Measurements from ENCODE around the gene RNASEH1.
A peak's percentile ranks its signal among the peaks of the same experiment; 100 is the strongest.

Gene RNASEH1

GRCh38 chr2:3547915-3548314 is 10.2 kb downstream of the RNASEH1 start:
- no peak for FAIRE-seq

GRCh38 chr2:3545788-3546478 is 12.2 kb downstream of the RNASEH1 start:
- no peak for FAIRE-seq

- FAIRE-seq: no peak
These were observed 15.0 kb downstream of the RNASEH1 start for GRCh38 chr2:3543023-3543683.

GRCh38 chr2:3542107-3542506 is 16.0 kb downstream of the RNASEH1 start:
- FAIRE-seq: no peak

GRCh38 chr2:3539836-3540235 is 18.3 kb downstream of the RNASEH1 start:
- no peak for FAIRE-seq

GRCh38 chr2:3536682-3537632 is 21.2 kb downstream of the RNASEH1 start:
- FAIRE-seq: no peak

- FAIRE-seq: peak; percentile 95
These were observed 22.1 kb downstream of the RNASEH1 start for GRCh38 chr2:3535794-3536681.

GRCh38 chr2:3535467-3535793 is 22.7 kb downstream of the RNASEH1 start:
- FAIRE-seq: no peak

- FAIRE-seq: no peak
These were observed 23.8 kb downstream of the RNASEH1 start for GRCh38 chr2:3534251-3534814.

- no peak for FAIRE-seq
These were observed 24.3 kb downstream of the RNASEH1 start for GRCh38 chr2:3533836-3534235.

- no peak for FAIRE-seq
These were observed 25.2 kb downstream of the RNASEH1 start for GRCh38 chr2:3532941-3533340.

GRCh38 chr2:3529316-3530025 is 28.7 kb downstream of the RNASEH1 start:
- no peak for FAIRE-seq

- FAIRE-seq: no peak
These were observed 30.0 kb downstream of the RNASEH1 start for GRCh38 chr2:3527886-3528785.

- no peak for FAIRE-seq
These were observed 31.3 kb downstream of the RNASEH1 start for GRCh38 chr2:3526871-3527270.

- no peak for FAIRE-seq
These were observed 34.5 kb downstream of the RNASEH1 start for GRCh38 chr2:3523551-3524041.

- FAIRE-seq: no peak
These were observed 35.1 kb downstream of the RNASEH1 start for GRCh38 chr2:3522961-3523421.

- FAIRE-seq: no peak
These were observed 37.5 kb downstream of the RNASEH1 start for GRCh38 chr2:3520591-3520990.

- no peak for FAIRE-seq
These were observed 38.6 kb downstream of the RNASEH1 start, which contains the start of gene ADI1 for GRCh38 chr2:3519255-3520205. TSS of gene ADI1 (minus strand) at chr2:3519531. CDS start at chr2:3519487, 44 bp downstream.
